ENCODE results near the gene ZBTB20. TPM values are rescaled to one million over a fixed set of nuclear protein-coding genes. Genes with fewer than 3 reads are reported as not detected.

ZBTB20 gene
- total and polyA plus RNA-seq, 9 donors, result 4.3 to 160 (median 107) TPM

DNA sequence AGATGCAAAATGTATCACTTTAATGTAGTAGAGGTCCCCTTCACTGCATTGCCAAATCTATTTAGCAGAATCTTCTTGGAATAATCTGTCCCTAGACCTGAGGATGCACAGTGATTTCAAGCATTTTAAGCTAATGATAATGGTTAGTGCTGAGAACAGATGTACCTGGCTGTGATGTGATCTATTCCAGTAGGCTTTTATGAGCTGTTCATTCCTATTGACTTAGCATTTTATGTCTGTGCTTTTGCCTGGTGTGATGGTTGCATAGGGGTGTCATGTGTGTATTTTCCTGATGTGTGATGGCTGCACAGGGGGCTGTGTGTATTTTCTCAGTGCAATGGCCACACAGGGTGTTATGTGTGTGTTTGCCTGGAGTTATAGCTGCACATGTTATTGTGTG is 580.3 kb downstream of the ZBTB20 start:
- Histone ChIP-seq H3K4me3 (no peak overlapping the region), H3K9me3 (no peaks in the 10 kb centered on the region), H3K27ac (no peak overlapping the region), H3K4me1 (ENCODE audit: insufficient read depth) (no peaks in the 10 kb centered on the region), H3K36me3 (no peaks in the 10 kb centered on the region), H3K27me3 (no peaks in the 10 kb centered on the region)
- no peak for TF ChIP-seq CTCF (IDR thresholded peaks at IDR 0.05)
- no peak for TF ChIP-seq POLR2A (IDR thresholded peaks at IDR 0.05)
- no peak for TF ChIP-seq EP300 (IDR thresholded peaks at IDR 0.05)
- no peak for DNase-seq
- intact Hi-C loops (cut with DNase I), result no loop called here

DNA sequence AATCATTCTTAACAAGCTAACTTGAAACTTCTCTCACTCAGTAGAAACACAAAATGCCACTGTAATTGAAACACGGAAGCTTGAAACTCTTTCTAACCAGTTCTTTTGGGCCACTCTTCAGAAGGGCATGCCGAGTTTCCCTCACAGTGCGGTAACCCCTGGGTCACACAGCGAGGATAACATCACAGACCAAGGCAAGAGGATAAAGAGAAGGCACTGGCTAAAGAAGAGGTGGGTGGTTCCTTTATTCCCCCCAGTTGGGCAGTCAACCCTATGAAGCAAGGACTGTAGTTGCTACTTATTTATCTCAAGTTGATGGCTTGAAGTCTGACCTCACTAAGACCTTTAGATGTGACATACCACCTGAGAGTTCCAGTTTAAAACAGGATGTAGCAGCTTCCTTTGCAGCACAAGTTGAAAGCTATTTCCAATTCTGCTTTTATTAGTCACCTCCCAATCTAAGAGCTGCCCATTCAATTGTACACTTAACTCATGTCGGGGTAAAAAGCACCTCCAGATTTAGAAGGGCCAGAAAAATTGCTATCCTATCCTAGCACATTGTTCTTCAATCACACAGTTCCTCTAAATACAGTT is 580.8 kb downstream of the ZBTB20 start:
- Histone ChIP-seq H3K27me3 (no peaks in the 10 kb centered on the region), H3K4me1 (ENCODE audit: insufficient read depth) (no peaks in the 10 kb centered on the region), H3K36me3 (no peaks in the 10 kb centered on the region), H3K9me3 (no peaks in the 10 kb centered on the region), H3K4me3 (no peak overlapping the region), H3K27ac (no peak overlapping the region)
- intact Hi-C loops (cut with DNase I), result no loop called here
- TF ChIP-seq EP300 (IDR thresholded peaks at IDR 0.05) (no peak), CTCF (IDR thresholded peaks at IDR 0.05) (no peak), POLR2A (IDR thresholded peaks at IDR 0.05) (no peak)
- 92 to 96% (median 92%) methylated on average over 5 of the region's 5 CpGs for WGBS, 3 donors
- no peak for DNase-seq

DNA sequence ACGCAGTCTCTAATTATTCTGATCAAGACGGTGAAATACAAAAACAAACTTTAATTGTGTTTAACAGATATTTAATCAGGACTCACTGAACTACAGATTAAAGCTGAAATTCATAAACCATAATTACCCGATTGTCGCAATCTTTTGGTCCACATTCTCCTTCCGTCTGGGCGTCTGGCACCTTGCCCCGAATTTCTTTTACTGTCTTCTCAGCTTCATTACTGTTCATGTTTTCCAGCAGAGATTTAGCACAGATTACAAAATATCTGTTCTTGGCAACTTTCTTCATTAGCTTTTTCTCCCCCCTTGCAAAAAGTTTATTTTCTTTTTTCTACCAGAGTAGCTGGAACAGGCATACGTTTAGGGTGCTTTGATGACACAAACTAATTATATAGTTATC is 581.9 kb downstream of the ZBTB20 start:
- H3K9me3 ChIP-seq, result no peaks in the 10 kb centered on the region
- DNase-seq, result peak in 2 of 5 donors; percentile 22 to 23
- no peaks in the 10 kb centered on the region for H3K27me3 ChIP-seq
- no peaks in the 10 kb centered on the region for H3K36me3 ChIP-seq
- H3K27ac ChIP-seq, result no peak overlapping the region
- no peaks in the 10 kb centered on the region for H3K4me1 ChIP-seq (ENCODE audit: insufficient read depth)
- no peak for TF ChIP-seq EP300 (IDR thresholded peaks at IDR 0.05)
- TF ChIP-seq CTCF (IDR thresholded peaks at IDR 0.05), result no peak
- TF ChIP-seq POLR2A (IDR thresholded peaks at IDR 0.05), result no peak
- intact Hi-C loops (cut with DNase I), result no loop called here
- no peak overlapping the region for H3K4me3 ChIP-seq
- WGBS, 3 donors, result 76 to 78% (median 77%) methylated on average over 8 of the region's 8 CpGs

GRCh38 chr3:114563720-114564119 is 583.4 kb downstream of the ZBTB20 start:
- intact Hi-C loops (cut with DNase I), result no loop called here
- DNase-seq, result no peak
- no peaks in the 10 kb centered on the region for H3K27me3 ChIP-seq
- no peak for TF ChIP-seq CTCF (IDR thresholded peaks at IDR 0.05)
- TF ChIP-seq EP300 (IDR thresholded peaks at IDR 0.05), result no peak
- no peak for TF ChIP-seq POLR2A (IDR thresholded peaks at IDR 0.05)
- no peaks in the 10 kb centered on the region for H3K36me3 ChIP-seq
- 96 to 99% (median 97%) methylated on average over 2 of the region's 2 CpGs for WGBS, 3 donors
- H3K4me3 ChIP-seq, result no peak overlapping the region
- no peak overlapping the region for H3K27ac ChIP-seq
- no peaks in the 10 kb centered on the region for H3K4me1 ChIP-seq (ENCODE audit: insufficient read depth)
- H3K9me3 ChIP-seq, result no peaks in the 10 kb centered on the region
